Activated CD8-positive, alpha-beta memory T cell treated with anti-CD3 and anti-CD28 coated beads for 36 hours (primary cell): ENCODE data around the gene ANKS3. TPM values are rescaled to one million over a fixed set of nuclear protein-coding genes. Genes with fewer than 3 reads are reported as not detected.

Experiments used
- CTCF ChIA-PET: fragments of 350-600 bp; sonication (Branson Sonifier 250); formaldehyde crosslinking; loops from one replicate; lab custom pipeline; 2021; ENCODE audit warnings: antibody characterized with exemption; lab: Charles Lee
- POLR2A ChIA-PET: fragments of 350-600 bp; sonication (Branson Sonifier 250); formaldehyde crosslinking; loops from one replicate; lab custom pipeline; 2021; ENCODE audit warnings: antibody characterized with exemption; lab: Charles Lee
- total RNA-seq, 2 experiments: library from RNA; stranded (reverse); gene quantifications; one replicate each; pipeline ENCODE4 v1.2.3, GENCODE V29; 2021

Gene ANKS3
- total RNA-seq, 2 experiments from 2014 or later = 16.3 to 17.3 TPM

GRCh38 chr16:4692460-4693295 lies 41.4 kb downstream of the ANKS3 start:
- ChIA-PET CTCF (interaction anchor here (1.3 to 3.1 kb wide), 4 partner anchors 23 to 264 kb away, joined by 3 to 7 read pairs (median 4); partner anchors contain the start of genes ANKS3 and DNAAF8), POLR2A (interaction anchor here (0.6 to 1.4 kb wide), 5 partner anchors 11 to 77 kb away, joined by 3 to 8 read pairs (median 3); partner anchors contain the start of genes ANKS3 and DNAAF8)

GRCh38 chr16:4691666-4692412 lies 42.2 kb downstream of the ANKS3 start:
- POLR2A ChIA-PET = interaction anchor here (0.7 to 0.8 kb wide), 2 partner anchors 9 to 71 kb away, joined by 3 read pairs; no protein-coding TSS in a partner anchor

GRCh38 chr16:4690946-4691665 lies 43.0 kb downstream of the ANKS3 start:
- POLR2A ChIA-PET = interaction anchor here (0.8 kb wide), 1 partner anchor 8 kb away, joined by 3 read pairs; no protein-coding TSS in a partner anchor
- CTCF ChIA-PET = no interaction called here

More at GRCh38 chr16:4691666-4692412, 42.2 kb downstream of the ANKS3 start:
- CTCF ChIA-PET = interaction anchor here (1.3 kb wide), 1 partner anchor 22 kb away, joined by 4 read pairs; no protein-coding TSS in a partner anchor

GRCh38 chr16:4689864-4690704 lies 44.0 kb downstream of the ANKS3 start:
- ChIA-PET POLR2A (no interaction called here), CTCF (no interaction called here)

- ChIA-PET CTCF (no interaction called here), POLR2A (no interaction called here)
Observed at GRCh38 chr16:4689091-4689671, 44.9 kb downstream of the ANKS3 start.

GRCh38 chr16:4688674-4689045 lies 45.4 kb downstream of the ANKS3 start:
- CTCF ChIA-PET = no interaction called here
- POLR2A ChIA-PET = no interaction called here

GRCh38 chr16:4687946-4688673 lies 46.0 kb downstream of the ANKS3 start:
- CTCF ChIA-PET = no interaction called here
- POLR2A ChIA-PET = no interaction called here

- ChIA-PET POLR2A (no interaction called here), CTCF (no interaction called here)
Observed at GRCh38 chr16:4687416-4687815, 46.7 kb downstream of the ANKS3 start.

GRCh38 chr16:4686497-4687210 lies 47.4 kb downstream of the ANKS3 start:
- ChIA-PET CTCF (no interaction called here), POLR2A (no interaction called here)

- CTCF ChIA-PET = no interaction called here
Observed at GRCh38 chr16:4685776-4686496, 48.1 kb downstream of the ANKS3 start.

GRCh38 chr16:4685292-4685691 lies 48.8 kb downstream of the ANKS3 start:
- ChIA-PET CTCF (no interaction called here), POLR2A (no interaction called here)

More at GRCh38 chr16:4685776-4686496, 48.1 kb downstream of the ANKS3 start:
- POLR2A ChIA-PET = no interaction called here

GRCh38 chr16:4684763-4685162 lies 49.3 kb downstream of the ANKS3 start:
- ChIA-PET POLR2A (no interaction called here), CTCF (interaction anchor here (0.6 kb wide), 1 partner anchor 21 kb away, joined by 3 read pairs; no protein-coding TSS in a partner anchor)

GRCh38 chr16:4684058-4684715 lies 49.9 kb downstream of the ANKS3 start:
- ChIA-PET CTCF (interaction anchor here (0.6 kb wide), 1 partner anchor 21 kb away, joined by 3 read pairs; no protein-coding TSS in a partner anchor), POLR2A (interaction anchor here (0.7 kb wide), 1 partner anchor 13 kb away, joined by 6 read pairs; no protein-coding TSS in a partner anchor)

- CTCF ChIA-PET = interaction anchor here (1.3 kb wide), 1 partner anchor 32 kb away, joined by 4 read pairs; no protein-coding TSS in a partner anchor
- POLR2A ChIA-PET = interaction anchor here (0.7 kb wide), 2 partner anchors 8 to 12 kb away, joined by 3 to 6 read pairs; no protein-coding TSS in a partner anchor
Observed at GRCh38 chr16:4683255-4684057, 50.6 kb downstream of the ANKS3 start.
